Vagina (tissue), 2 donors: ENCODE measurements around the gene CARD8. TPM values are rescaled to one million over a fixed set of nuclear protein-coding genes. Genes with fewer than 3 reads are reported as not detected.

Source experiments
- DNase-seq, 2 donors: peaks; one replicate each; pipeline ENCODE4 v3.0.0-alpha.2; 2017; ENCODE audit errors: extremely low spot score in 2 of 2
- H3K27ac ChIP-seq: fragments of 200-600 bp; sonication (generic); one replicate; pipeline ENCODE4 v1.5.1; 2019
- H3K27me3 ChIP-seq: fragments of 200-600 bp; sonication (generic); one replicate; pipeline ENCODE4 v1.5.1; 2019
- H3K36me3 ChIP-seq, 2 donors: fragments of 200-600 bp; sonication (generic); one replicate each; pipeline ENCODE4 v1.5.1; 2017 to 2019
- H3K4me1 ChIP-seq: fragments of 200-600 bp; sonication (generic); one replicate; pipeline ENCODE4 v1.5.1; 2019
- H3K4me3 ChIP-seq, 2 donors: fragments of 200-600 bp; sonication (generic); 1 replicate in 1 of 2; 2 replicates in 1 of 2; pipeline ENCODE4 v1.5.1; 2016 to 2019
- H3K9me3 ChIP-seq: fragments of 200-600 bp; sonication (generic); one replicate; pipeline ENCODE4 v1.5.1; 2019
- CTCF ChIP-seq, 3 experiments: fragments of 450-650 bp in 2 of 3; fragments of 200-600 bp in 1 of 3; sonication (generic) in 1 of 3; IDR thresholded peaks; one replicate each; pipeline ENCODE4 v1.5.1; 2017 to 2019; ENCODE audit warnings: antibody characterized with exemption in 3 of 3, mild to moderate bottlenecking in 2 of 3, moderate library complexity in 2 of 3
- POLR2A ChIP-seq, 2 donors: fragments of 450-650 bp; IDR thresholded peaks; one replicate each; pipeline ENCODE4 v1.6.1; 2017; ENCODE audit warnings: antibody characterized with exemption in 2 of 2, mild to moderate bottlenecking in 2 of 2, moderate library complexity in 2 of 2
- POLR2AphosphoS5 ChIP-seq, 2 donors: sonication (generic); formaldehyde crosslinking; IDR thresholded peaks; one replicate each; pipeline ENCODE4 v1.9.0; 2017; ENCODE audit warnings: antibody characterized with exemption in 2 of 2, mild to moderate bottlenecking in 2 of 2, low read depth in 1 of 2; ENCODE audit not compliant: insufficient read depth in 1 of 2
- intact Hi-C: fragments of 100-400 bp; cut with DNase I; formaldehyde crosslinking; loops from one replicate; pipeline ENCODE4 v1.15.1; 2023
- total RNA-seq: library from RNA; depleted of rRNA; stranded (reverse); fragments of >200 nt; gene quantifications from one replicate; pipeline ENCODE4 v1.2.3, GENCODE V29; 2016

The CARD8 gene
- total RNA-seq, 1 donor from 2014 or later: 31.9 TPM

DNA sequence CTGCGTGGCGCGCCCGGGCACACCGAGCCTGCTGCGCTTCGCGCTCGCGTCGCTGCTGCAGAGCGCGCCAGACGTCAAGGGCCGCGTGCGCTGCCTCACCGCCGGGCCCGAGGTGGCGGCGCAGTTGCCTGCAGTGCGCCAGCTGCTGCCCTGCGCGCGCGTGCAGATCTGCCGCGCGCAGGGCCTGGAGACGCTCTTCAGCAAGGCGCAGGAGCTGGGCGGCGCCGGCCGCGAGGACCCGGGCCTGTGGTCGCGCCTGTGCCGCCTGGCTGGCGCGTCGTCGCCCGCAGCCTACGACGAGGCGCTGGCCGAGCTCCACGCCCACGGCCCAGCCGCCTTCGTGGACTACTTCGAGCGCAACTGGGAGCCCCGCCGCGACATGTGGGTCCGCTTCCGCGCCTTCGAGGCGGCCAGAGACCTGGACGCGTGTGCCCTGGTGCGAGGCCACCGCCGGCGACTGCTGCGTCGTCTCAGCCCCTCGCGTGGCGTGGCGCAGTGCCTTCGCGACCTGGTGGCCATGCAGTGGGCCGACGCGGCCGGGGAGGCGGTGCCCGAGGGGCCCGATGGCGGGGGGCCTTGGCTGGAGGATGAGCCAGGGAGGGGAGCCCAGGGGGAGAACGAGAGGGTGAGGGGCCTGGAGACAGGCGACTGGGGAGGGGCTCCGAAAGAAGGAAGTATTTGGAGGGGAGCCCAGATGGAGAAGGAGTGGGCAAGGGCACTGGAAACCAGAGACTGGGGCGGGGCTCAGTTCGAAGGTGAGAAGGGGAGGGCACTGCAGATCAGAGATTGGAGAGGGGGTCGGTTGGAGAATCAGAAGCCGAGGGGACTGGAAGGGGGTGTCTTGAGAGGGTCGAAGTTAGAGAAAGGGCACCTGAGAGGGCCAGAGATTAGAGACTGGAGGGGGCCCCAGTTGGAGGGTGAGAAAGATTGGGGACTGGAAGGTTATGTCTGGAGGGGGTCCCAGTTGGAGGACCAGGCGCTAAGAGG lies 60.6 kb downstream of the CARD8 start:
- intact Hi-C loops: no loop called here
- H3K9me3 ChIP-seq: no peaks in the 10 kb centered on the region
- no peak for DNase-seq
- H3K4me3 ChIP-seq: no peak overlapping the region
- H3K27ac ChIP-seq: no peak overlapping the region
- TF ChIP-seq CTCF (IDR thresholded peaks at IDR 0.05): no peak
- TF ChIP-seq POLR2AphosphoS5 (IDR thresholded peaks at IDR 0.05; ENCODE audit: insufficient read depth in 1 of 2, low read depth in 1 of 2): no peak
- no peak for TF ChIP-seq POLR2A (IDR thresholded peaks at IDR 0.05)
- no peaks in the 10 kb centered on the region for H3K27me3 ChIP-seq
- H3K36me3 ChIP-seq: no peaks in the 10 kb centered on the region
- H3K4me1 ChIP-seq: peaks cover 11% of the 10 kb centered on the region

GRCh38 chr19:48194041-48194843 lies 61.5 kb downstream of the CARD8 start:
- Histone ChIP-seq H3K27me3 (no peaks in the 10 kb centered on the region), H3K27ac (no peak overlapping the region), H3K4me3 (no peak overlapping the region), H3K9me3 (no peaks in the 10 kb centered on the region), H3K4me1 (peaks cover 11% of the 10 kb centered on the region), H3K36me3 (no peaks in the 10 kb centered on the region)
- intact Hi-C loops: no loop called here
- TF ChIP-seq POLR2A (IDR thresholded peaks at IDR 0.05) (no peak), POLR2AphosphoS5 (IDR thresholded peaks at IDR 0.05; ENCODE audit: insufficient read depth in 1 of 2, low read depth in 1 of 2) (no peak), CTCF (IDR thresholded peaks at IDR 0.05) (peak in 1 of 3 experiments; percentile 33)
- no peak for DNase-seq

- H3K27ac ChIP-seq: no peak overlapping the region
- TF ChIP-seq CTCF (IDR thresholded peaks at IDR 0.05): no peak
- TF ChIP-seq POLR2AphosphoS5 (IDR thresholded peaks at IDR 0.05; ENCODE audit: insufficient read depth in 1 of 2, low read depth in 1 of 2): no peak
- no peak for TF ChIP-seq POLR2A (IDR thresholded peaks at IDR 0.05)
- DNase-seq: no peak
- no peaks in the 10 kb centered on the region for H3K27me3 ChIP-seq
- intact Hi-C loops: no loop called here
- peaks cover 0 to 11% of the 10 kb centered on the region in 2 donors for H3K36me3 ChIP-seq
- H3K4me3 ChIP-seq: no peak overlapping the region
- H3K4me1 ChIP-seq: peaks cover 11% of the 10 kb centered on the region
- no peaks in the 10 kb centered on the region for H3K9me3 ChIP-seq
These were observed 63.0 kb downstream of the CARD8 start for GRCh38 chr19:48192750-48193149.

- Histone ChIP-seq H3K4me1 (no peaks in the 10 kb centered on the region), H3K4me3 (no peak overlapping the region), H3K9me3 (no peaks in the 10 kb centered on the region), H3K27ac (no peak overlapping the region), H3K27me3 (no peaks in the 10 kb centered on the region), H3K36me3 (peaks cover 0 to 11% of the 10 kb centered on the region in 2 donors)
- TF ChIP-seq POLR2AphosphoS5 (IDR thresholded peaks at IDR 0.05; ENCODE audit: insufficient read depth in 1 of 2, low read depth in 1 of 2) (no peak), POLR2A (IDR thresholded peaks at IDR 0.05) (no peak), CTCF (IDR thresholded peaks at IDR 0.05) (no peak)
- DNase-seq: no peak
- intact Hi-C loops: no loop called here
These were observed 64.8 kb downstream of the CARD8 start for GRCh38 chr19:48190885-48191284.
